ENCODE data around the gene C4BPB. TPM values are rescaled to one million over a fixed set of nuclear protein-coding genes. Genes with fewer than 3 reads are reported as not detected.

C4BPB gene
- total and polyA plus RNA-seq, 4 donors = 59.7 to 460 (median 401) TPM

- TF ChIP-seq CTCF (IDR thresholded peaks at IDR 0.05; ENCODE audit: low read depth, low read length, missing input control) = no peak
- TF ChIP-seq YY1 (IDR thresholded peaks at IDR 0.05) = no peak
- TF ChIP-seq HNF4G (IDR thresholded peaks at IDR 0.05) = no peak
- no peak for TF ChIP-seq ATF3 (IDR thresholded peaks at IDR 0.05)
- no peak for TF ChIP-seq TAF1 (conservative IDR thresholded peaks at IDR 0.05)
- TF ChIP-seq HNF4A (conservative IDR thresholded peaks at IDR 0.05) = no peak
- no peak for TF ChIP-seq FOXA1 (IDR thresholded peaks at IDR 0.05)
- TF ChIP-seq SP1 (IDR thresholded peaks at IDR 0.05) = no peak
- no peak for TF ChIP-seq ZBTB33 (IDR thresholded peaks at IDR 0.05)
- no peak for TF ChIP-seq GABPA (IDR thresholded peaks at IDR 0.05 in 1 of 2, conservative IDR thresholded peaks at IDR 0.05 in 1 of 2)
Observed at GRCh38 chr1:207067185-207067584, 21.5 kb upstream of the C4BPB start (continued).

- no peaks in the 10 kb centered on the region for H3K27me3 ChIP-seq (ENCODE audit: control insufficient read depth in 4 of 4, insufficient read depth in 4 of 4, low read length in 3 of 4)
- WGBS = 86% methylated on average over 5 of the region's 5 CpGs
- H3K4me3 ChIP-seq (ENCODE audit: low read depth in 1 of 3, low read length in 3 of 3) = no peak overlapping the region
- no peak overlapping the region for H3K9ac ChIP-seq (ENCODE audit: low read depth in 1 of 2, low read length in 2 of 2)
- H3K9me3 ChIP-seq (ENCODE audit: control insufficient read depth in 4 of 4, low read length in 3 of 4) = no peaks in the 10 kb centered on the region
- H3K4me1 ChIP-seq (ENCODE audit: control insufficient read depth in 4 of 4, insufficient read depth in 4 of 4, low read length in 3 of 4) = no peaks in the 10 kb centered on the region
- H3K36me3 ChIP-seq (ENCODE audit: control insufficient read depth in 4 of 4, insufficient read depth in 3 of 4, low read depth in 1 of 4, low read length in 3 of 4) = peaks cover 0 to 50% (median 27%) of the 10 kb centered on the region in 4 donors
- peak; percentile 26 for DNase-seq (ENCODE audit: low spot score)
- no peak overlapping the region for H3K27ac ChIP-seq (ENCODE audit: low read depth in 1 of 2, low read length in 2 of 2)
- TF ChIP-seq JUND (IDR thresholded peaks at IDR 0.05) (no peak), ZBTB33 (IDR thresholded peaks at IDR 0.05) (no peak), CTCF (IDR thresholded peaks at IDR 0.05; ENCODE audit: low read depth, low read length, missing input control) (no peak), NR2F2 (IDR thresholded peaks at IDR 0.05) (no peak), YY1 (IDR thresholded peaks at IDR 0.05) (no peak)
Observed at GRCh38 chr1:207067665-207068064, 21.0 kb upstream of the C4BPB start.
